Activated CD4-positive, alpha-beta memory T cell treated with anti-CD3 and anti-CD28 coated beads for 36 hours (primary cell): ENCODE measurements around the gene LOC101059915.
A peak's percentile ranks its signal among the peaks of the same experiment; 100 is the strongest.

Source experiments
- CTCF ChIA-PET: fragments of 350-600 bp; sonication (Branson Sonifier 250); formaldehyde crosslinking; loops from one replicate; lab custom pipeline; 2021; ENCODE audit warnings: antibody characterized with exemption, inconsistent platforms; lab: Charles Lee
- POLR2A ChIA-PET: fragments of 350-600 bp; sonication (Branson Sonifier 250); formaldehyde crosslinking; loops from one replicate; lab custom pipeline; 2021; ENCODE audit warnings: antibody characterized with exemption; lab: Charles Lee
- DNase-seq: peaks from one replicate; pipeline ENCODE4 v3.0.0-alpha.2; 2020
- H3K27ac Mint-ChIP-seq: one replicate; pipeline ENCODE4 v1.8.0; 2021; ENCODE audit warnings: mixed read lengths
- H3K27me3 Mint-ChIP-seq: one replicate; pipeline ENCODE4 v1.8.0; 2021; ENCODE audit warnings: mixed read lengths
- H3K36me3 Mint-ChIP-seq: one replicate; pipeline ENCODE4 v1.8.0; 2021; ENCODE audit warnings: mixed read lengths
- H3K4me1 Mint-ChIP-seq: one replicate; pipeline ENCODE4 v1.8.0; 2021; ENCODE audit warnings: low read depth, mixed read lengths
- H3K4me3 Mint-ChIP-seq: one replicate; pipeline ENCODE4 v1.8.0; 2021; ENCODE audit warnings: mild to moderate bottlenecking, mixed read lengths
- H3K9me3 Mint-ChIP-seq: one replicate; pipeline ENCODE4 v1.8.0; 2021; ENCODE audit warnings: mixed read lengths
- intact Hi-C: fragments of 100-400 bp; cut with micrococcal nuclease; formaldehyde crosslinking; loops from one replicate; pipeline ENCODE4 v1.15.1; 2023

LOC101059915 gene

GRCh38 chrX:71623714-71624113 lies 43.6 kb upstream of the LOC101059915 start:
- no peaks in the 10 kb centered on the region for H3K9me3 Mint-ChIP-seq
- no peaks in the 10 kb centered on the region for H3K27me3 Mint-ChIP-seq
- ChIA-PET CTCF (interaction anchor here (0.8 to 2.8 kb wide), 4 partner anchors 12 to 137 kb away, joined by 3 to 18 read pairs (median 8); no protein-coding TSS in a partner anchor), POLR2A (interaction anchor here (2.7 kb wide), 1 partner anchor 92 kb away, joined by 13 read pairs; the partner anchor contains the start of gene OGT)
- no peaks in the 10 kb centered on the region for H3K36me3 Mint-ChIP-seq
- peaks cover 57% of the 10 kb centered on the region for H3K4me1 Mint-ChIP-seq
- intact Hi-C loops, result no loop called here
- peak; percentile 43 for DNase-seq
- H3K27ac Mint-ChIP-seq, result peak overlapping the region; percentile 92
- H3K4me3 Mint-ChIP-seq, result peak overlapping the region; percentile 57

GRCh38 chrX:71625471-71625870 lies 41.9 kb upstream of the LOC101059915 start:
- intact Hi-C loops, result no loop called here
- Mint-ChIP-seq H3K27ac (no peak overlapping the region), H3K4me1 (peaks cover 50% of the 10 kb centered on the region), H3K27me3 (no peaks in the 10 kb centered on the region), H3K9me3 (no peaks in the 10 kb centered on the region), H3K36me3 (no peaks in the 10 kb centered on the region), H3K4me3 (no peak overlapping the region)
- ChIA-PET CTCF (no interaction called here), POLR2A (interaction anchor here (0.6 kb wide), 1 partner anchor 14 kb away, joined by 3 read pairs; no protein-coding TSS in a partner anchor)
- DNase-seq, result no peak

- H3K4me1 Mint-ChIP-seq, result peaks cover 43% of the 10 kb centered on the region
- CTCF ChIA-PET, result interaction anchor here (0.5 kb wide), 1 partner anchor 294 kb away, joined by 4 read pairs; no protein-coding TSS in a partner anchor
- intact Hi-C loops, result no loop called here
- DNase-seq, result no peak
- no peaks in the 10 kb centered on the region for H3K36me3 Mint-ChIP-seq
- H3K9me3 Mint-ChIP-seq, result no peaks in the 10 kb centered on the region
- POLR2A ChIA-PET, result interaction anchor here (1.2 kb wide), 1 partner anchor 8 kb away, joined by 4 read pairs; the partner anchor contains the start of gene CXCR3
- no peak overlapping the region for H3K4me3 Mint-ChIP-seq
- H3K27me3 Mint-ChIP-seq, result no peaks in the 10 kb centered on the region
- H3K27ac Mint-ChIP-seq, result no peak overlapping the region
Observed at GRCh38 chrX:71626576-71626975, 40.8 kb upstream of the LOC101059915 start.

GRCh38 chrX:71627588-71628404 lies 39.5 kb upstream of the LOC101059915 start:
- intact Hi-C loops, result no loop called here
- H3K9me3 Mint-ChIP-seq, result no peaks in the 10 kb centered on the region
- H3K27ac Mint-ChIP-seq, result no peak overlapping the region
- H3K27me3 Mint-ChIP-seq, result no peaks in the 10 kb centered on the region
- no peak overlapping the region for H3K4me3 Mint-ChIP-seq
- H3K36me3 Mint-ChIP-seq, result no peaks in the 10 kb centered on the region
- H3K4me1 Mint-ChIP-seq, result peaks cover 31% of the 10 kb centered on the region
- no peak for DNase-seq
- POLR2A ChIA-PET, result interaction anchor here (1.2 kb wide), 1 partner anchor 9 kb away, joined by 4 read pairs; the partner anchor contains the start of gene CXCR3
- CTCF ChIA-PET, result no interaction called here

- Mint-ChIP-seq H3K36me3 (no peaks in the 10 kb centered on the region), H3K4me1 (peaks cover 16% of the 10 kb centered on the region), H3K9me3 (no peaks in the 10 kb centered on the region), H3K27ac (no peak overlapping the region), H3K4me3 (no peak overlapping the region), H3K27me3 (no peaks in the 10 kb centered on the region)
- CTCF ChIA-PET, result no interaction called here
- POLR2A ChIA-PET, result no interaction called here
- DNase-seq, result no peak
- intact Hi-C loops, result no loop called here
Observed at GRCh38 chrX:71629467-71629866, 37.9 kb upstream of the LOC101059915 start.

- Mint-ChIP-seq H3K4me3 (no peak overlapping the region), H3K27me3 (no peaks in the 10 kb centered on the region), H3K36me3 (no peaks in the 10 kb centered on the region), H3K4me1 (peaks cover 22% of the 10 kb centered on the region), H3K9me3 (no peaks in the 10 kb centered on the region), H3K27ac (no peak overlapping the region)
- ChIA-PET POLR2A (no interaction called here), CTCF (no interaction called here)
- no peak for DNase-seq
- intact Hi-C loops, result no loop called here
Observed at GRCh38 chrX:71632923-71633657, 34.3 kb upstream of the LOC101059915 start.

GRCh38 chrX:71634366-71634765 lies 33.0 kb upstream of the LOC101059915 start:
- no peak for DNase-seq
- ChIA-PET POLR2A (no interaction called here), CTCF (no interaction called here)
- H3K27ac Mint-ChIP-seq, result no peak overlapping the region
- intact Hi-C loops, result no loop called here
- H3K4me1 Mint-ChIP-seq, result peaks cover 19% of the 10 kb centered on the region
- H3K4me3 Mint-ChIP-seq, result no peak overlapping the region
- H3K9me3 Mint-ChIP-seq, result no peaks in the 10 kb centered on the region
- no peaks in the 10 kb centered on the region for H3K27me3 Mint-ChIP-seq
- no peaks in the 10 kb centered on the region for H3K36me3 Mint-ChIP-seq

- peak overlapping the region; percentile 85 for H3K27ac Mint-ChIP-seq
- no peak overlapping the region for H3K4me3 Mint-ChIP-seq
- H3K27me3 Mint-ChIP-seq, result no peaks in the 10 kb centered on the region
- peaks cover 17% of the 10 kb centered on the region for H3K4me1 Mint-ChIP-seq
- H3K9me3 Mint-ChIP-seq, result no peaks in the 10 kb centered on the region
- CTCF ChIA-PET, result interaction anchor here (0.9 to 2.7 kb wide), 4 partner anchors 14 to 21 kb away, joined by 4 to 13 read pairs (median 8); partner anchors contain the start of gene CXCR3
- intact Hi-C loops, result loop anchor here (5.0 kb wide), 1 partner anchor 104 kb away; the partner anchor contains the start of gene OGT
- POLR2A ChIA-PET, result interaction anchor here (1.9 to 5.3 kb wide), 3 partner anchors 14 to 104 kb away, joined by 4 to 30 read pairs (median 16); partner anchors contain the start of genes CXCR3 and OGT
- no peaks in the 10 kb centered on the region for H3K36me3 Mint-ChIP-seq
- peak; percentile 33 for DNase-seq
Observed at GRCh38 chrX:71636438-71637252, 30.7 kb upstream of the LOC101059915 start.

- intact Hi-C loops, result loop anchor here (5.0 kb wide), 1 partner anchor 105 kb away; the partner anchor contains the start of gene OGT
- no peaks in the 10 kb centered on the region for H3K27me3 Mint-ChIP-seq
- DNase-seq, result peak; percentile 31
- peaks cover 17% of the 10 kb centered on the region for H3K4me1 Mint-ChIP-seq
- H3K4me3 Mint-ChIP-seq, result peak overlapping the region; percentile 53
- ChIA-PET POLR2A (interaction anchor here (1.1 to 5.3 kb wide), 4 partner anchors 15 to 271 kb away, joined by 3 to 30 read pairs (median 10); partner anchors contain the start of genes CXCR3, OGT and TAF1), CTCF (interaction anchor here (0.9 to 2.7 kb wide), 3 partner anchors 15 to 22 kb away, joined by 4 to 13 read pairs (median 11); partner anchors contain the start of gene CXCR3)
- H3K36me3 Mint-ChIP-seq, result no peaks in the 10 kb centered on the region
- peak overlapping the region; percentile 85 for H3K27ac Mint-ChIP-seq
- no peaks in the 10 kb centered on the region for H3K9me3 Mint-ChIP-seq
Observed at GRCh38 chrX:71637253-71637618, 30.1 kb upstream of the LOC101059915 start.

GRCh38 chrX:71637848-71638247 lies 29.5 kb upstream of the LOC101059915 start:
- no peak overlapping the region for H3K27ac Mint-ChIP-seq
- ChIA-PET POLR2A (interaction anchor here (1.1 to 5.3 kb wide), 5 partner anchors 16 to 271 kb away, joined by 3 to 30 read pairs (median 5); partner anchors contain the start of genes CXCR3, OGT and TAF1), CTCF (interaction anchor here (2.0 to 2.7 kb wide), 2 partner anchors 15 to 20 kb away, joined by 11 to 13 read pairs; partner anchors contain the start of gene CXCR3)
- H3K4me3 Mint-ChIP-seq, result no peak overlapping the region
- H3K27me3 Mint-ChIP-seq, result no peaks in the 10 kb centered on the region
- intact Hi-C loops, result loop anchor here (1.0 to 5.0 kb wide), 2 partner anchors 16 to 106 kb away; partner anchors contain the start of gene OGT
- peak; percentile 37 for DNase-seq
- no peaks in the 10 kb centered on the region for H3K9me3 Mint-ChIP-seq
- peaks cover 17% of the 10 kb centered on the region for H3K4me1 Mint-ChIP-seq
- no peaks in the 10 kb centered on the region for H3K36me3 Mint-ChIP-seq

- Mint-ChIP-seq H3K27me3 (no peaks in the 10 kb centered on the region), H3K36me3 (no peaks in the 10 kb centered on the region), H3K4me3 (no peak overlapping the region), H3K9me3 (no peaks in the 10 kb centered on the region), H3K27ac (no peak overlapping the region), H3K4me1 (peaks cover 17% of the 10 kb centered on the region)
- no peak for DNase-seq
- intact Hi-C loops, result loop anchor here (1.0 to 5.0 kb wide), 2 partner anchors 16 to 106 kb away; partner anchors contain the start of gene OGT
- POLR2A ChIA-PET, result interaction anchor here (1.1 to 5.3 kb wide), 5 partner anchors 16 to 272 kb away, joined by 3 to 30 read pairs (median 5); partner anchors contain the start of genes CXCR3, OGT and TAF1
- CTCF ChIA-PET, result interaction anchor here (2.0 to 2.7 kb wide), 2 partner anchors 16 to 20 kb away, joined by 11 to 13 read pairs; partner anchors contain the start of gene CXCR3
Observed at GRCh38 chrX:71638409-71638808, 28.9 kb upstream of the LOC101059915 start.
